Coronary artery (tissue), 2 donors: ENCODE data around the gene IL1R1.

Experiments
- DNase-seq: peaks from one replicate; pipeline ENCODE4 v3.0.0-alpha.2; 2017; ENCODE audit warnings: low spot score
- H3K27ac ChIP-seq, 2 donors: fragments of 200-600 bp; sonication (generic); one replicate each; pipeline ENCODE4 v1.5.1; 2016 to 2019
- H3K4me3 ChIP-seq: fragments of 200-600 bp; sonication (generic); 2 replicates; pipeline ENCODE4 v1.5.1; 2016; ENCODE audit warnings: mild to moderate bottlenecking, moderate library complexity
- TF ChIP-seq, protein P1 (sequence below): fragments of 200-600 bp; sonication (generic); IDR thresholded peaks from one replicate; pipeline ENCODE4 v1.5.1; 2019; ENCODE audit warnings: antibody characterized with exemption

Gene IL1R1, protein sequence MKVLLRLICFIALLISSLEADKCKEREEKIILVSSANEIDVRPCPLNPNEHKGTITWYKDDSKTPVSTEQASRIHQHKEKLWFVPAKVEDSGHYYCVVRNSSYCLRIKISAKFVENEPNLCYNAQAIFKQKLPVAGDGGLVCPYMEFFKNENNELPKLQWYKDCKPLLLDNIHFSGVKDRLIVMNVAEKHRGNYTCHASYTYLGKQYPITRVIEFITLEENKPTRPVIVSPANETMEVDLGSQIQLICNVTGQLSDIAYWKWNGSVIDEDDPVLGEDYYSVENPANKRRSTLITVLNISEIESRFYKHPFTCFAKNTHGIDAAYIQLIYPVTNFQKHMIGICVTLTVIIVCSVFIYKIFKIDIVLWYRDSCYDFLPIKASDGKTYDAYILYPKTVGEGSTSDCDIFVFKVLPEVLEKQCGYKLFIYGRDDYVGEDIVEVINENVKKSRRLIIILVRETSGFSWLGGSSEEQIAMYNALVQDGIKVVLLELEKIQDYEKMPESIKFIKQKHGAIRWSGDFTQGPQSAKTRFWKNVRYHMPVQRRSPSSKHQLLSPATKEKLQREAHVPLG

DNA sequence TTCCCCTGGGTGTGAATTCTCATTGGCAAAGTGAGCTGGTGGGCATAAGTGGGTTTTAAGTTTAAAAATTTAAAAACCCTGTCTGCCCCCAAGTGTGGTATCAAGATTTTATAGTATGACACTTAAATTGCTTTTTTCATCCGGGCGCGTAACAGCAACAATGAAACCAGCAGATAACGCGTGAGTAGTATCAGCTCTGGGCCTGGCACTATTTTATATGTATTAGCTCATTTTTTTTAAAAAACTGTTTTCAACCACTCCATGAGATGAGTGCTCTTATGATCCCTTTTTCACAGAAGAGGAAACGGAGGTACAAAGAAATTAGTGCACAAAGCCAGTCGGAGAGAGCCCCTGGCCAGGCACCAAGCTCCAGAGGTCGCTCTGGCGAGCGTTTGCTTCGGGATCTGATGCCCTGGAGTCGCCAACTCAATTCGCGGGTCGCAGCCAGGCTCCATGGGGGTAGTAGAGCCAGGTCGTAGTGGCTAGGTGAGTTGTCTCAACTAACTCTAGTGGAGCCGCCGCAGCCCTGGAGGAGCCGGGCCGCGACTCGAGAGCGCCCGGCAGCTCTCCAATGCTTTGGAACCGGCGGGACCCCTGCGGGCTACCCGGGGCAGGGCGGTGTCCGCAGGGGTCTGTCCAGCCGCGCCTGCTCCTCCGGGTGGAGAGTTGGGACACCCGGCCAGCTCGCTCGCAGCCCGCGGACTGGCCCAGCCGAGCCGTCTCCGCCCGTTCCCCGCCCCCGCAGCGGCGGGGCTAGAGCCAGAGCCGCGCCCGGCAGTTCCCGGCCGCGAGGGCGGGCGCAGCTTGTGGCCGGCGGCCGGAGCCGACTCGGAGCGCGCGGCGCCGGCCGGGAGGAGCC is at the start of gene IL1R1:
Gene IL1R1, plus strand, starts transcription at position 777 of the 859 bp plus-strand sequence. CDS start 14,979 bp downstream, outside the sequence.
- H3K27ac ChIP-seq, result peak within 1 kb of the TSS; percentile 77 to 95
- TF ChIP-seq, protein P1, sequence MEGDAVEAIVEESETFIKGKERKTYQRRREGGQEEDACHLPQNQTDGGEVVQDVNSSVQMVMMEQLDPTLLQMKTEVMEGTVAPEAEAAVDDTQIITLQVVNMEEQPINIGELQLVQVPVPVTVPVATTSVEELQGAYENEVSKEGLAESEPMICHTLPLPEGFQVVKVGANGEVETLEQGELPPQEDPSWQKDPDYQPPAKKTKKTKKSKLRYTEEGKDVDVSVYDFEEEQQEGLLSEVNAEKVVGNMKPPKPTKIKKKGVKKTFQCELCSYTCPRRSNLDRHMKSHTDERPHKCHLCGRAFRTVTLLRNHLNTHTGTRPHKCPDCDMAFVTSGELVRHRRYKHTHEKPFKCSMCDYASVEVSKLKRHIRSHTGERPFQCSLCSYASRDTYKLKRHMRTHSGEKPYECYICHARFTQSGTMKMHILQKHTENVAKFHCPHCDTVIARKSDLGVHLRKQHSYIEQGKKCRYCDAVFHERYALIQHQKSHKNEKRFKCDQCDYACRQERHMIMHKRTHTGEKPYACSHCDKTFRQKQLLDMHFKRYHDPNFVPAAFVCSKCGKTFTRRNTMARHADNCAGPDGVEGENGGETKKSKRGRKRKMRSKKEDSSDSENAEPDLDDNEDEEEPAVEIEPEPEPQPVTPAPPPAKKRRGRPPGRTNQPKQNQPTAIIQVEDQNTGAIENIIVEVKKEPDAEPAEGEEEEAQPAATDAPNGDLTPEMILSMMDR, result no peak
- peak within 1 kb of the TSS; percentile 93 for H3K4me3 ChIP-seq
- DNase-seq, result peak; percentile 89

DNA sequence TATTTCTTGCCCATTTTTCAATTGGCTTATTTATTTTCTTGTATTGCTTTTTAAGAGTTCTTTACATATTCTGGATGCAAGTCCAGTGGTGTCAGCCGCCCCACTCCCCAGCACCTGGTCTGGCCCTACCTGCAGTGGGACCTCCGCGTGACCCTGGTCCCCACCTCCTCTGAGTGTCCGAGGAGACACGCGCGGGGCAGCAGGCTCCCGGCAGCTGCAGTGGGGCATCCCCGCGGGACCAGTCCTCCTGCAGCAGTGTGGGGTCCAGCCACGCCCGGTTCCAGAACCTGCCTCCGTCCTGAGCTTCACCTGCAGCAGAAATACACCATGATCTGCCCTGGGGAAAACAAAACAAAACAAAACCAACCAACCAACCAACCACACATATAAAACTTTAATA is 48.9 kb upstream of the IL1R1 start:
- TF ChIP-seq, protein P1, result no peak
- Histone ChIP-seq H3K4me3 (no peak overlapping the region), H3K27ac (no peak overlapping the region)
- no peak for DNase-seq

DNA sequence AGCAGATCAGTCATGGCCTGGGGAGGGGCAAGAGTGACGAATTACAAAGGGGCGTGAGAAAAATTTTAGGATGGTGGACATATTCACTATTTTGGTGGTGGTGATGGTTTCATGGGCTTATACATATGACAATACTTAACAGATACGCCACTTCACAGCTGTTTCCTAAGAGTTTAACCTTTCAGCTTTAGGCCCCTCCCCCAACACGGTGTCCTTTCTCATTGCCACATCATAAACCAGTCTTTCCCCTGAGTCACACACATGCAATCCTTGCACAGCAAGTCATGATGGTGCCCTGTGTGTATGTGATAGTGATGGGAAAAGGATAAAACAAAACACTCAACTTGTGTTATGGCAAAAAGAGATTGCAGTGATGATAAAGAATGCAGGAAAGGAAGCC is 47.6 kb upstream of the IL1R1 start:
- Histone ChIP-seq H3K27ac (no peak overlapping the region), H3K4me3 (no peak overlapping the region)
- TF ChIP-seq, protein P1, result no peak
- DNase-seq, result no peak

DNA sequence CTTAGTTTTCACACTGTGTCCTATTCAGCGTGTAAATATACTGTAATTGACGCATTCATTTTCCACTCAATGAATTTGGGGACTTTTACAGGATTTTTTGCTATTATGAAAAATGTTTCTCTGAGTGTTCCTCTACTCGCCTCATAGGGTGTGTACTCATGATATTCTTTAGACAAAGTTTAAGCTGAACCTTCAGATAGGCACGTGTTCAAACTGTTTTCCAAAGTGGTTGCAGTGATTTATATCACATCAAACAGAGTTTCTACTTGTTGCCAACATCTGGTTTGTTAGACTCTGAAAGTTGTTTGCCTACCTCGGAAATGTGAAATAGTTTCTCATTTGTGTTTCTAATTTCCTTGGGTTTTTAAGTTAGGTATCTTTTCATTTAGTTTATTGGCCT is 46.4 kb upstream of the IL1R1 start:
- TF ChIP-seq, protein P1, result no peak

DNA sequence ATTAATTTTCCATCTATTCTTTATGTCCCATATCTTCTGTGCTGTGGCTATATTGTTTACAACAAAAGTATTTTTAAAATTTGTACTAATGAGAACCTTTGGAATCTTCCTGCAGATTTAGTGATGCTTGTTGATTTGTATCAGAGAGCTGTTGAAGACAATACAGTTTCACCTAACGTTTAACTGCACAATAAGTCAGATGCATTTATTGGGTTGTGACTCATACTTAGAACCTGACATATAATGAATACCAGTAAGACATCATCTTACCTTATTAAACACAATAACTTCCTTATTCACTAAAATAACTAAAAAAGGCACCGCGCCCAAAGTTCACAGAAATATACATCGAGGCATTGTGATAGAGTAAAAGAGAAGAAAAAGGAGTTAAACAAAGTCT is 43.8 kb upstream of the IL1R1 start:
- no peak overlapping the region for H3K4me3 ChIP-seq
- no peak for DNase-seq
- TF ChIP-seq, protein P1, result no peak
- H3K27ac ChIP-seq, result no peak overlapping the region

More for the DNA sequence above, 46.4 kb upstream of the IL1R1 start:
- DNase-seq, result no peak
- Histone ChIP-seq H3K4me3 (no peak overlapping the region), H3K27ac (no peak overlapping the region)

DNA sequence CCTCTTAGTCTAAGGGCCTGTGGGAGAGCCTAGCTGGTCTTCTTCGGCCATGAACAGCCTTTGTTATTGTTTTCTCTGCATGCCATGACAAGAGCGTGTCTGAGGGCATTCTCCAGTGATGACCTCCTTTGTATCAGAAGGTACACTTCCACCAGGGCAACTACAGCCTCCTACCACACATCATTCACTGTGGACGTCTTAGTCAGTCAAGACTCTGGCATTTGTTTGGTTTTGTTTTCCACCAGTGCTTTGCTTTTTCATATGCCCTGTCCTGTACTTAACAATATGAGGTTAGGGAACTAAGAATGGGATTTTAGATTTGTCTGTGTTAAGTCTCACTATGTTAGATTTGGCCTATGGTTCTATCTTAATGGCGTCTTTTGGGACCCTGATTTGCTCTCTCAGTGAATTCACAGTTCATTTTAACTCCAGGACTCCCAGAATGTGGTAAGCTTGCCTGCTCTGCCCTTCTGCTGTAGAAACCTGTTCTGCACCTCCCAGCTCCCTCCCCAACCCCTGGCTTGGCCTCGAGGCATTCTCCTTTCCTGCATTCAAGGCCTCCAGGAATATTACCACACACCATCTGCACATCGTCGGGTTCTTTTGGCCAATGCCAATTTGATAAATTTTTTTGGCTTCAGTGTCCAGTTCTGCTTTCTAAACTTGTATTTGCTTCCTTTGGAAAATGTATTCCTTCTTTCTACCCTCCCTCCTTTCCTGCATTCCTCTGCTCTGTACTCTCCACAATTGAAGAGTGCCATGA is 42.8 kb upstream of the IL1R1 start:
- H3K27ac ChIP-seq, result no peak overlapping the region
- TF ChIP-seq, protein P1, result no peak
- DNase-seq, result no peak

More for the DNA sequence above, 42.8 kb upstream of the IL1R1 start:
- no peak overlapping the region for H3K4me3 ChIP-seq
